ENCODE measurements around the gene PDK2. TPM values are rescaled to one million over a fixed set of nuclear protein-coding genes. Genes with fewer than 3 reads are reported as not detected.

Gene PDK2
- total and polyA plus RNA-seq, 9 of the 15 experiments (the other 6 are each of a cell fraction or from before 2014, with no cell fraction given), result 0.03 to 2.5 (median 1.4) TPM

DNA sequence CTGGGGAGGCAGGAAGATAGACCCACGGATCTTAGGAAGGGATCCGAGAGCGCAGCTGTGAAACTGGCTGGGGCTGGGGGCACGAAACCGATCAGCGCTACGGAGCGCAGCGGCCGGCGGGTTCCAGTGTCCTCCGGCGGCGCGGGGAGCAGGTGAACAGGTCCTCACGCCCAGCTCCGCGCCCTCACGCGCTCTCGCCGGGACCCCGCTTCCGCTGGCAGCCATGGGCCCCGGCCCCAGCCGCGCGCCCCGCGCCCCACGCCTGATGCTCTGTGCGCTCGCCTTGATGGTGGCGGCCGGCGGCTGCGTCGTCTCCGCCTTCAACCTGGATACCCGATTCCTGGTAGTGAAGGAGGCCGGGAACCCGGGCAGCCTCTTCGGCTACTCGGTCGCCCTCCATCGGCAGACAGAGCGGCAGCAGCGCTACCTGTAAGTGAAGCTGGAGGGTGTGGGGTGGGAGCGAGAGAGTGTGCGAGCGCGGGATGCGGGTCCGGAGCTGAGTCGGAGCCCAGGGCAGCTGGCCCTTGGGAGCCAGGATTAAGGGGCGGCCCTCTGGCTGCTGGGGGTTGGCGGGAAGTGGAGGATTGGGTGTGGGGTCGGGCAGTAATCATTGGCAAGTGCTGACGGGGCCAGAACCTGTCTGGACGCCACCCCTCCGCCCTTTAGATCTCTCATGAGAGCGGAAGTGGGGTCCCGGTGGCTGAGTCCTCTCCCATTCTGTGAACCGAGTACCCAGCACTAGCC lies 38.8 kb upstream of the PDK2 start (continued):
- TF ChIP-seq, protein P1, sequence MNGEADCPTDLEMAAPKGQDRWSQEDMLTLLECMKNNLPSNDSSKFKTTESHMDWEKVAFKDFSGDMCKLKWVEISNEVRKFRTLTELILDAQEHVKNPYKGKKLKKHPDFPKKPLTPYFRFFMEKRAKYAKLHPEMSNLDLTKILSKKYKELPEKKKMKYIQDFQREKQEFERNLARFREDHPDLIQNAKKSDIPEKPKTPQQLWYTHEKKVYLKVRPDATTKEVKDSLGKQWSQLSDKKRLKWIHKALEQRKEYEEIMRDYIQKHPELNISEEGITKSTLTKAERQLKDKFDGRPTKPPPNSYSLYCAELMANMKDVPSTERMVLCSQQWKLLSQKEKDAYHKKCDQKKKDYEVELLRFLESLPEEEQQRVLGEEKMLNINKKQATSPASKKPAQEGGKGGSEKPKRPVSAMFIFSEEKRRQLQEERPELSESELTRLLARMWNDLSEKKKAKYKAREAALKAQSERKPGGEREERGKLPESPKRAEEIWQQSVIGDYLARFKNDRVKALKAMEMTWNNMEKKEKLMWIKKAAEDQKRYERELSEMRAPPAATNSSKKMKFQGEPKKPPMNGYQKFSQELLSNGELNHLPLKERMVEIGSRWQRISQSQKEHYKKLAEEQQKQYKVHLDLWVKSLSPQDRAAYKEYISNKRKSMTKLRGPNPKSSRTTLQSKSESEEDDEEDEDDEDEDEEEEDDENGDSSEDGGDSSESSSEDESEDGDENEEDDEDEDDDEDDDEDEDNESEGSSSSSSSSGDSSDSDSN (IDR thresholded peaks at IDR 0.05; ENCODE audit: borderline replicate concordance in 1 of 2, low read depth in 2 of 2, low read length in 2 of 2), result peak; percentile 84 to 93; a peak in 3 of 4 replicates
- TF ChIP-seq SMAD4 (CRISPR knock-in tag; conservative IDR thresholded peaks at IDR 0.05), result peak; percentile 31; the same call in 1 of the 2 replicates
- TF ChIP-seq, protein P2, sequence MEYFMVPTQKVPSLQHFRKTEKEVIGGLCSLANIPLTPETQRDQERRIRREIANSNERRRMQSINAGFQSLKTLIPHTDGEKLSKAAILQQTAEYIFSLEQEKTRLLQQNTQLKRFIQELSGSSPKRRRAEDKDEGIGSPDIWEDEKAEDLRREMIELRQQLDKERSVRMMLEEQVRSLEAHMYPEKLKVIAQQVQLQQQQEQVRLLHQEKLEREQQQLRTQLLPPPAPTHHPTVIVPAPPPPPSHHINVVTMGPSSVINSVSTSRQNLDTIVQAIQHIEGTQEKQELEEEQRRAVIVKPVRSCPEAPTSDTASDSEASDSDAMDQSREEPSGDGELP (CRISPR knock-in tag; IDR thresholded peaks at IDR 0.05; ENCODE audit: borderline replicate concordance), result no peak
- TF ChIP-seq STAG1 (CRISPR knock-in tag; IDR thresholded peaks at IDR 0.05; ENCODE audit: borderline replicate concordance), result no peak
- TF ChIP-seq NRF1 (conservative IDR thresholded peaks at IDR 0.05 in 1 of 2, IDR thresholded peaks at IDR 0.05 in 1 of 2), result peak in 1 of 2 experiments; percentile 43; a peak in 1 of 4 replicates
- TF ChIP-seq L3MBTL2 (IDR thresholded peaks at IDR 0.05), result peak; percentile 28; the same call in 1 of the 2 replicates
- 0 out of 2 replicates have a peak, but pooled peaks have one; percentile 18 for TF ChIP-seq CXXC5 (CRISPR knock-in tag; IDR thresholded peaks at IDR 0.05)

Measured in K562 (cell line).